K562 (cell line): Measurements from ENCODE around the gene FKBP2.

ENCODE experiments used
- EZH2 ChIP-seq: IDR thresholded peaks from 2 replicates; pipeline ENCODE4 v1.6.1; 2012; ENCODE audit warnings: low read depth, mild to moderate bottlenecking, inconsistent platforms, low read length, borderline replicate concordance
- POLR2A ChIP-seq: fragments of 450-650 bp; conservative IDR thresholded peaks from 2 replicates; pipeline ENCODE4 v1.6.1; 2016

DNA sequence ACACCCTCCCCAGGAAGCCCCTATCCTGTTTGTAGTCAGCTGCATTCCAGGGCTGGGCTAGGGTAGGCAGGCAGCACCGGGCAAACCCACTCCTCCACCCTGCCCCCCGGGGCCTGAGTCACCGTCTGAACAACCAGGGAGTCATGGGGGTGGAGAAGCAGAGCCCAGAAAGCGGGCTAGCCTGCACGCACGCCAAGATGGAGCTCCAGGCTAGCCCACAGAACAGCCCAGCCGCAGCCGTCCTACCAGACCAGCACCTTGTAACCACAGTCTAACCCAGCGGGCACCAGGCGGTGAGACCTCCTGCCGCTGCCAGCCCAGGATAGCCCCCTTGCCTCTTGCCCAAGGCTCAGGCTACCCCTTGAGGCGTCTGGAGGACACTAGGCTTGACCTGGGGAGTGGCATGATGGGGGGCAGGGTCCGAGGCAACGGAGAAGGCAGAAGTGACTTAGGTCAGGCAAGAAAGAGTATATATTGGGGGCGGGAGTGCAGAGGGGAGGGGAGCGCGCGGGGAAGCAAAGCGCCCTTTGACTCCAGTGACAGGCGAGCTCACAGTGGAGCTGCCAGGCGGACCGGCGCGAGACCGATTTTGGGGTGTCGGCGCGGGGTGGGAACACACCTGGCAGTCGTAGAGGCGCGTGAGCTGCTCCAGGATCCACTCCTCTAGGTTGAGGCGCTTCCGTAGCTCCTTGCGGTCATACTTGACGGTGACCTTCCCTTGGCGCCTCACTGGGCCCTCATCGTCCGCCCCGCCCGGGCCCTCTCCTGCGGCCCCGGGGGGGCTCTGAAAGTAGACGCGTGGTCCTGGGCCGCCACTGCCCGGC is 5.1 kb downstream of the FKBP2 start:
- TF ChIP-seq POLR2A (peak; percentile 77), EZH2 (no peak)
